HS-5 (cell line): ENCODE data around the gene ECD.

ENCODE experiments used
- DNase-seq: peaks from one replicate; pipeline ENCODE4 v3.0.0-alpha.2; 2012; ENCODE audit warnings: low read depth

ECD gene

GRCh38 chr10:73096449-73097304 lies 71.1 kb downstream of the ECD start, which contains the start of gene P4HA1:
TSS of gene P4HA1 (minus strand) at chr10:73096866. CDS start at chr10:73074883, 21,983 bp downstream.
- peak; percentile 82 for DNase-seq

- DNase-seq, result no peak
These were observed 71.8 kb downstream of the ECD start for GRCh38 chr10:73096041-73096448.

GRCh38 chr10:73095481-73096021 lies 72.3 kb downstream of the ECD start:
- DNase-seq, result no peak

GRCh38 chr10:73094986-73095480 lies 72.8 kb downstream of the ECD start:
- DNase-seq, result no peak

- DNase-seq, result no peak
These were observed 73.6 kb downstream of the ECD start for GRCh38 chr10:73093922-73094850.

GRCh38 chr10:73092830-73093229 lies 75.0 kb downstream of the ECD start:
- DNase-seq, result no peak

GRCh38 chr10:73088304-73088703 lies 79.5 kb downstream of the ECD start:
- no peak for DNase-seq

GRCh38 chr10:73086816-73087215 lies 81.0 kb downstream of the ECD start:
- DNase-seq, result no peak

GRCh38 chr10:73084209-73084608 lies 83.6 kb downstream of the ECD start:
- no peak for DNase-seq
